Activated naive CD4-positive, alpha-beta T cell treated with anti-CD3 and anti-CD28 coated beads, Interleukin-2, amount 50 U/mL, for 72 hours (primary cell): ENCODE results near the gene SPATA45. TPM values are rescaled to one million over a fixed set of nuclear protein-coding genes. Genes with fewer than 3 reads are reported as not detected.
A peak's percentile ranks its signal among the peaks of the same experiment; 100 is the strongest.

Source experiments
- ATAC-seq, 2 donors: fragments of 150-1000 bp; cut with Tn5 transposase; 2 replicates each; pipeline ENCODE4 v1.10.0; 2021; ENCODE audit warnings: mild to moderate bottlenecking in 2 of 2, moderate library complexity in 2 of 2
- DNase-seq, 2 donors: peaks; one replicate each; pipeline ENCODE4 v3.0.0; 2021 to 2022; ENCODE audit warnings: low spot score in 2 of 2
- H3K27ac Mint-ChIP-seq, 2 donors: one replicate each; pipeline ENCODE4 v1.8.0; 2022; ENCODE audit warnings: mild to moderate bottlenecking in 2 of 2, mixed read lengths in 2 of 2
- H3K36me3 Mint-ChIP-seq, 2 donors: one replicate each; pipeline ENCODE4 v1.8.0; 2022; ENCODE audit warnings: mixed read lengths in 2 of 2
- H3K9me3 Mint-ChIP-seq, 2 donors: one replicate each; pipeline ENCODE4 v1.8.0; 2022; ENCODE audit warnings: mixed read lengths in 2 of 2
- total RNA-seq, 2 donors: library from RNA; stranded (reverse); gene quantifications; one replicate each; pipeline ENCODE4 v1.2.3, GENCODE V29; 2022

Gene SPATA45
- total RNA-seq, 2 donors from 2014 or later = not detected

DNA sequence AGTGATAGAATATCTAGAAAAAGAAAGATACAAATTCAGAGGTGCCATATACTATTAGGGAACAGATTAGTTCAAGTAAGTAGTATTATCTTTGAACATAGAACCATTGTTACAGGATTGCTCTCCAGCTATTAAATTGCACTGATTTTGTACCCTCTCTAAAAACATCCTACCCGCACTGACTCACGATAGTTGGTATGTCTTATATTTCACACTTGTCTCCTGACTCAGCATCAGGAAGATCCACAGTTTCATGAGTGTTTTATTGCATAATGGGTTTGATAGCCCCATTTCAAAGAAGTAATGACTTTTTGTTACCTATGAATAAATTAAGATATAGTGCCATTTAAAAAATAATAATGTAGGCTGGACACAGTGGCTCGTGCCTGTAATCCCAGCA lies 49.8 kb downstream of the SPATA45 start:
- ATAC-seq = no peak
- DNase-seq = no peak
- Mint-ChIP-seq H3K27ac (no peak overlapping the region), H3K36me3 (peaks cover 0 to 6% of the 10 kb centered on the region in 2 donors), H3K9me3 (peaks cover 0 to 4% of the 10 kb centered on the region in 2 donors)

DNA sequence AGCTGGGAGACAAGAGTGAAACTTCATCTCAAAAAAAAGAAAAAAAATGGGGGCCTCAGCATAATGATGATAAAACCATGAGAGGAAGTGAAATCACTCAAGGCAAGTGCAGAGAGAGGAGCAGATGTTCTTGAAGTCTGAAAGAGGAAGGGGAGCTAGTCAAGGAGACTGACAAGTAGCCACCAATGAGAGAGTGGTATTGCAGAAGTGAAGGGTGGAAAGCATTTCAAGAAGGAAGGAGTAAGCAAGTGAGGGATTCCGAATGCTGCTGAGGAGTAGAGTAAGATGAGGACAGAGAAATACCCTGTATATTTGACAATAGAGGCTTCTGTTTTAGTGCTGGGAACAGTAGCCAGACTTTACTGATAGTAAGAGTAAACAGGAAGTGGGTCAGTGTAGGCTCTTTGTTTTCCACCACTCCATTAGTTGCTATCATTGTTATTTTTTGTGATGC lies 52.9 kb downstream of the SPATA45 start:
- DNase-seq (no peak), ATAC-seq (no peak)
- H3K36me3 Mint-ChIP-seq = peaks cover 6 to 12% of the 10 kb centered on the region in 2 donors
- peak overlapping the region in 1 of 2 donors; percentile 15 for H3K27ac Mint-ChIP-seq
- H3K9me3 Mint-ChIP-seq = peaks cover 0 to 4% of the 10 kb centered on the region in 2 donors

GRCh38 chr1:212792396-212792908 lies 55.0 kb downstream of the SPATA45 start:
- H3K36me3 Mint-ChIP-seq = peaks cover 6 to 12% of the 10 kb centered on the region in 2 donors
- no peak for ATAC-seq
- peak overlapping the region; percentile 93 to 99 for H3K27ac Mint-ChIP-seq
- peaks cover 0 to 4% of the 10 kb centered on the region in 2 donors for H3K9me3 Mint-ChIP-seq
- DNase-seq = no peak

- DNase-seq (peak; percentile 93 to 100), ATAC-seq (peak; percentile 91 to 93)
- Mint-ChIP-seq H3K9me3 (peaks cover 0 to 4% of the 10 kb centered on the region in 2 donors), H3K27ac (peak within 1 kb of the TSS; percentile 93 to 99), H3K36me3 (peaks cover 6 to 12% of the 10 kb centered on the region in 2 donors)
Measured at GRCh38 chr1:212791676-212792395, 55.6 kb downstream of the SPATA45 start, which contains the start of the genes NSL1 and TATDN3. TSS of gene NSL1 (minus strand) at chr1:212791777. CDS start at chr1:212791763, 14 bp downstream. TSS of gene TATDN3 (plus strand) at chr1:212791894. CDS start at chr1:212791922, 28 bp downstream.

DNA sequence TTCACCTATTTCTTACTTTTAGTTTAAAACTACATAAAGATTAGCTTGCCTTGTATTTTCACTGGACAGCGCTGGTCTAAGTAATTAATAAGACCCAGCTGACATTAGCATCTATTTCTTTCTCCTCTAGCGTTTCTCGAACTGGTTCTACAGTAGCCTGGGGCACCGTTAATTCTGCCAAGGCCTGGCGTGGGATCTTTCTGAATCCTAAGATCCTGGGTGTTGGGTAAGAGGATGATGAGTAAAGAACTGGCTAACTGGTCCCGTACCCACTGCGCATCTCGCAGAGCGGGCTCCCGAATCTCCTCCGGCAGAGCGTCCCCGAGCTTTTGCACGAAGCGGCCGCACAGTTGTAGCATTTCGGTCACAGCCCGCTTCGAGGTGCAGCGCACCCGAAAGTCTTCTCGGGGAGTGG lies 56.2 kb downstream of the SPATA45 start:
- ATAC-seq (peak; percentile 69 to 74), DNase-seq (no peak)
- Mint-ChIP-seq H3K27ac (peak overlapping the region; percentile 93 to 99), H3K36me3 (peaks cover 6 to 12% of the 10 kb centered on the region in 2 donors), H3K9me3 (peaks cover 0 to 4% of the 10 kb centered on the region in 2 donors)

DNA sequence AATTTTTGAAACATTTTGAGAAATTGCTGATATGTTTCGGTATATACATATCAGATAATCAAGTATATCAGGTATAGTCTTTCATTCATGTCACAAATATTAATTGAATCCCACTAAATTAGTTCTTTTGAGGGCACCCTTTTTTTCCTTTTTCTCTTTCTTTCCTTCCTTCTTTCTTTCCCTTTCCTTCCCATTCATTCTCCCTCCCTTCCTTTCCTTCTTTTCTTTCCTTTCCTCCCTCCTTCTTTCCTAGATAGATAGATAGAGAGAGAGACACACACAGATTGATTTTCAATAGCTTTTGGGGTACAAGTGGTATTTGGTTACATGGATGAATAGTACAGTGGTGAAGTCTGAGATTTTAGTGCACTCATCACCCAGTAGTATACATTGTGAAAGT lies 61.6 kb downstream of the SPATA45 start:
- ATAC-seq (no peak), DNase-seq (no peak)
- Mint-ChIP-seq H3K9me3 (no peaks in the 10 kb centered on the region), H3K36me3 (peaks cover 5 to 8% of the 10 kb centered on the region in 2 donors), H3K27ac (no peak overlapping the region)

DNA sequence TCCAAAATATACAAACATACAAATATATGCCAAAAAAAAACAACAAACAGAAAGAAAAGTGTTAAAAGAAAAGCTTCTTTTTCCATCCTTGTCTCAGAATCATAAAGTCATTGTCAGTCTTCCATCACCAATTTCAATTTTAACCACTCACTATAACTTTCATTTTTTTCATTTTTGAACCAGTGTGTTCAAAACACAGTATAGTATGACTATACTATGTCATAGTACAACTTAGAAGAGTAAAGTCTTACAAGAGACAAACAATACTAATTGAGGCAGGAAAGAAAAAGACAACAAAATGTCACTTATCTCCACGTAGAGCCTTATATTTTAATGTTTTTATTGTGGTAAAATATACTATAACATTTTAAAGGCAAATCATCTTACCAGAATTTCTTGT lies 63.5 kb downstream of the SPATA45 start:
- H3K27ac Mint-ChIP-seq = no peak overlapping the region
- peaks cover 5 to 8% of the 10 kb centered on the region in 2 donors for H3K36me3 Mint-ChIP-seq
- H3K9me3 Mint-ChIP-seq = no peaks in the 10 kb centered on the region
- no peak for DNase-seq
- ATAC-seq = peak in 1 of 2 donors; percentile 56

DNA sequence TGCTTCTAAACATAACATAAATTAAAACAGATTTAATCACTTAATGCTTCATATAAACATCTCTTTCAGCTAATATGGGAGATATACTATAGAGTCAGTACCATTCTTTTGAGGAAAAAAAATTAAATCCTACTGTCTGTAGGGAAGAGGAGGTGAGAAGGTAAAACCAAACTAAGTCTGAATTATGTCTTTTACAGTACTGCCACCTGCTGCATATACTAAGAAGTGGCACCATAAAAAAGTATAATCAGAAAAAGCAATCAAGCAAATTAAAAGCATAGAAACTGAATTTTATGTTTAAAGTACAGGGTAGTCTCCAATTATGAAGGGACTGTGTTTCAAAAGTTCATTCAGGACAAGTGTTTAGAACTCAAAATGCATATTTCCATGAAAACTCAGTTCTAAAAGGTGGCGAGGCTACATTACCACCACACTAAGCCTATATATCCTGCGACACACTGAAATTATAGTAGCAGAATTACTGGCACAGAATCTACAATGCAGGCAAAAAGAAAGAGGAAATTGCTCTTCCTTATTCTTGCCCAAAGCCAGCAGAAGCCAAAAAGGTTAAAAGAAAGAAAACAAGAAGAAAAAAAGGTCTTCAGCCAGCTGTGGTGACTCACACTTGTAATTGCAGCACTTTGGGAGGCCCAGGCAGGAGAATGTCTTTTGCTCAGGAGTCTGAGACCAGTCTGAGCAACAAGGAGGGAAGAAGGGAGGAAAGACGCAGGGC lies 64.9 kb downstream of the SPATA45 start:
- H3K9me3 Mint-ChIP-seq = no peaks in the 10 kb centered on the region
- no peak for DNase-seq
- no peak overlapping the region for H3K27ac Mint-ChIP-seq
- H3K36me3 Mint-ChIP-seq = peaks cover 5 to 8% of the 10 kb centered on the region in 2 donors
- ATAC-seq = peak; percentile 37 to 52

GRCh38 chr1:212781225-212781624 lies 66.2 kb downstream of the SPATA45 start:
- Mint-ChIP-seq H3K36me3 (peaks cover 5 to 8% of the 10 kb centered on the region in 2 donors), H3K9me3 (no peaks in the 10 kb centered on the region), H3K27ac (no peak overlapping the region)
- DNase-seq = no peak
- ATAC-seq = no peak

DNA sequence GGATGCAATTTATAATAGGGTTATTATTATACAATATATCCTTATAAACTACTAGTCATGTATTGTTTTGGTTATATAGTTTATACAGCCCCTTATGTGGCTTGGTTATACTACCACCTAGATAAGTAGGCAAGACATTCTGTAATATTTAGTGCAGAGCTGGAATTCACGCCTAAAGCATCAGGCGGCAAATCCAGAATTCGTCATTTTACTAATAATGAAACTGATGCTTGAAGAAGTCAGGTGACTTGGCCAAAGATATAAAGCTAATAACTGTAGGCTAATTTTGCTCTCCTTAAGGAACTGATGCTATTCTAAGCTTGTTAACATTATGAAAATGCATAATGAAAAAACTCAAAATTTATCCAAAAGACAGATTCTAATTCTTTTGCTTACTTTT lies 66.7 kb downstream of the SPATA45 start:
- Mint-ChIP-seq H3K36me3 (peaks cover 5 to 8% of the 10 kb centered on the region in 2 donors), H3K9me3 (no peaks in the 10 kb centered on the region), H3K27ac (no peak overlapping the region)
- DNase-seq (no peak), ATAC-seq (no peak)

Other genes starting within 250 kb of the SPATA45 start
- 10 to 100 TPM; 25.1 to 48.4 TPM for gene ATF3, start 238.9 kb downstream of the SPATA45 start, total RNA-seq
- gene BATF3, start 147.8 kb downstream of the SPATA45 start, total RNA-seq = 10 to 100 TPM; 14.0 to 31.4 TPM
- 10 to 100 TPM; 27.8 to 33.8 TPM for gene NSL1, start 55.9 kb downstream of the SPATA45 start, total RNA-seq
- 10 to 100 TPM; 12.2 to 12.9 TPM for gene TATDN3, start 55.8 kb downstream of the SPATA45 start, total RNA-seq
- gene FLVCR1, start 10.6 kb upstream of the SPATA45 start, total RNA-seq = 10 to 100 TPM in 1 of 2 donors, 1 to 10 TPM in 1; 9.1 to 11.4 TPM
- gene VASH2, start 102.9 kb upstream of the SPATA45 start, total RNA-seq = under 1 TPM; 0.20 to 0.39 TPM
- gene ANGEL2, start 168.2 kb upstream of the SPATA45 start, total RNA-seq = 10 to 100 TPM; 47.7 to 53.9 TPM
- 10 to 100 TPM in 1 of 2 donors, 1 to 10 TPM in 1; 8.7 to 13.0 TPM for gene RPS6KC1, start 203.6 kb upstream of the SPATA45 start, total RNA-seq